ENCODE data around the gene LRRC7.

LRRC7 gene

DNA sequence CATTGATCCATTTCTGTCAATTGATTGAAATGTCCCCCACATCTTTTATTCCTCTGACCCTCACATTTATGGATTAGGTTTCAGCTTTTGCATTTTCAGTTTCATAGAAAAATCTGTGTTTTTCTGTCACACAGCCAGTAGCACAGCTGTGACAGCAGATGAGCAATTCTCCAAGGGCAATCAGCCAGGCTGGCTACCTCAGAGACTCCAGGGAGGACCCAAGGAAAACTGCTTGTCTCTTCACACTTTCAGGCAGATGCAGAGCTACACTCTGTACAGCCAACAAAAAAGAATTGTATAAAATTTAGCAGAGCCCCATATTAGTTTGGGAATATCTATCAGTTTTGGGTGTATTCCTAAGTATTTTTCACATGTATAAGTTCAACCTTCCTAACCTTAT, 257.2 kb downstream of the LRRC7 start:
- ChIA-PET POLR2A (ENCODE audit: low non-redundant PET) (no interaction called here), CTCF (interaction anchor here (0.5 kb wide), 1 partner anchor 130 kb away, joined by 3 read pairs; no protein-coding TSS in a partner anchor)
- no peak for DNase-seq (ENCODE audit: low spot score)
- H3K27ac ChIP-seq, result no peak overlapping the region
- TF ChIP-seq, protein P1, sequence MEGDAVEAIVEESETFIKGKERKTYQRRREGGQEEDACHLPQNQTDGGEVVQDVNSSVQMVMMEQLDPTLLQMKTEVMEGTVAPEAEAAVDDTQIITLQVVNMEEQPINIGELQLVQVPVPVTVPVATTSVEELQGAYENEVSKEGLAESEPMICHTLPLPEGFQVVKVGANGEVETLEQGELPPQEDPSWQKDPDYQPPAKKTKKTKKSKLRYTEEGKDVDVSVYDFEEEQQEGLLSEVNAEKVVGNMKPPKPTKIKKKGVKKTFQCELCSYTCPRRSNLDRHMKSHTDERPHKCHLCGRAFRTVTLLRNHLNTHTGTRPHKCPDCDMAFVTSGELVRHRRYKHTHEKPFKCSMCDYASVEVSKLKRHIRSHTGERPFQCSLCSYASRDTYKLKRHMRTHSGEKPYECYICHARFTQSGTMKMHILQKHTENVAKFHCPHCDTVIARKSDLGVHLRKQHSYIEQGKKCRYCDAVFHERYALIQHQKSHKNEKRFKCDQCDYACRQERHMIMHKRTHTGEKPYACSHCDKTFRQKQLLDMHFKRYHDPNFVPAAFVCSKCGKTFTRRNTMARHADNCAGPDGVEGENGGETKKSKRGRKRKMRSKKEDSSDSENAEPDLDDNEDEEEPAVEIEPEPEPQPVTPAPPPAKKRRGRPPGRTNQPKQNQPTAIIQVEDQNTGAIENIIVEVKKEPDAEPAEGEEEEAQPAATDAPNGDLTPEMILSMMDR (conservative IDR thresholded peaks at IDR 0.05; ENCODE audit: low read depth), result no peak

DNA sequence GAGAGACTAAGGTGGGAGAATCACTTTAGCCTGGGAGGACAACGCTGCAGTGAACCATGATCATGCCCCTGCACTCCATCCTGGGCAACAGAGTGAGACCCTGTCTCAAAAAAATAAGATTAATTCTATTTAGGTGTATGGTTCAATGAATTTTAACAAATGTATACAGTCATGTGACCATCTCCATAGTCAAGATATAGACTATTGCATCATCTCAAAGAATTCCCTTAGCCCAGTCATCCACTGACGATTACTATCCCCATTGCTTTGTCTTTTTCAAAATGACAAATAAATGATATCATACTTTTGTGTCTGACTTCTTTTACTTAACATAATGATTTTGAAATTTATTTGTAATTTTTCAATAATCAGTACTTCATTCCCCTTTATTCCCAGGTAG, 260.0 kb downstream of the LRRC7 start:
- H3K27ac ChIP-seq, result no peak overlapping the region
- TF ChIP-seq, protein P1 (conservative IDR thresholded peaks at IDR 0.05; ENCODE audit: low read depth), result no peak
- ChIA-PET CTCF (no interaction called here), POLR2A (ENCODE audit: low non-redundant PET) (no interaction called here)
- no peak for DNase-seq (ENCODE audit: low spot score)

DNA sequence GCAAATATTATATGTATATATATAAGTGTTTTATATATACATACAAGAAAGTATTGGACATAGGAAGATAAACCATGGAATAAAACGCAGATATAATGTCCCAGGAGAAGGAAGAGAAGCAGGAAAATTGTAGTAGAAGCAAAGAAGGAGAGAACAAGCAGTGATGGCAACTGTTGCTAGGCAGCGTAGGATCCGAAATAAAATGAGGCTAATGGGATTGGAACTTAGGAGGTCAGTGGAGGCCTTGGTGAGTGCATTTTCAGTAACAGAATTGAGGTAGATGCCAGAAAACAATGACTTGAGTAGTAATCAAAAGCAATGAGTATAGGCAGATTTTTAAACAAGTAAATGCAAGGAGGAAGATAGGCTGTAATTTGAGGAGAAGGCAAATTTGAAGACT, 265.8 kb downstream of the LRRC7 start:
- no peak for DNase-seq (ENCODE audit: low spot score)
- ChIA-PET CTCF (no interaction called here), POLR2A (ENCODE audit: low non-redundant PET) (no interaction called here)

DNA sequence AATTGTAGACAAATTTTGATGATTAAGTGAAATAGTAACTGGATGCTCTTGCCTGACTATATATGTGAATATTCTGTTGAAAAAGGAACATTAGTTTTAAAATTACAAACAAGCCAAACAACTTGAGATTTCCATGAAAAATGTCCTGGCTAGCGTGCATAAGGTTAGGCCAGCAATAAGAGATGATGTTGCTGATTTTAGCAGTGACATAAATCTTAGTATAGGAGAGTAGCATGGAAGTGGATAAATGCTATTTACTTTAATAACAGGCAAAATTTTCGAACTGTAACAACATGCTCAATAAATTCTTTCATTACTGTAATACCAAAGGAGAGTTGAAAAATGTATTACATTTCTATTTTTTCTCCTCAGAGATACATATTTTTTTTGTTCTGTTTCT, 266.6 kb downstream of the LRRC7 start:
- TF ChIP-seq, protein P1 (conservative IDR thresholded peaks at IDR 0.05; ENCODE audit: low read depth), result no peak
- DNase-seq (ENCODE audit: low spot score), result no peak
- H3K27ac ChIP-seq, result no peak overlapping the region
- ChIA-PET CTCF (no interaction called here), POLR2A (ENCODE audit: low non-redundant PET) (no interaction called here)

More for the DNA sequence above, 265.8 kb downstream of the LRRC7 start:
- no peak overlapping the region for H3K27ac ChIP-seq
- TF ChIP-seq, protein P1 (conservative IDR thresholded peaks at IDR 0.05; ENCODE audit: low read depth), result no peak

DNA sequence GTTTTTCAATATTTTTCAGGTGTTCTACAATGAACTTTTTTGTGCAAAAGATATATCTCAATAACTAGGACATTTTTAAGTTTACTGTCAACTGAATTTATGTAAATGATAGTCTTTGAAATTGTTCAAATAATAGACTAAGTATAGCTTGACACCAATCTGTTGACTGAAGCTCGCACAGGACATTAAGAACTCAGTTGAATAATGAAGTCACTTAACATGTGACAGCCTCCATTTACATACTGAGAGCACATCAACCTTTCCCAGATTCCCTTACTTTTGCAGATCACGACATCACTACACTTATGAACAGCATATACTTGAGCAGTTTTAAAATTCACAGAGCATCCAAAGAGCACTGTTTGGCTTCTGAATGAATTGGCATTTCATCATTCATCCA, 268.2 kb downstream of the LRRC7 start:
- TF ChIP-seq, protein P1 (conservative IDR thresholded peaks at IDR 0.05; ENCODE audit: low read depth), result no peak
- POLR2A ChIA-PET (ENCODE audit: low non-redundant PET), result no interaction called here
- H3K27ac ChIP-seq, result no peak overlapping the region
- no peak for DNase-seq (ENCODE audit: low spot score)
- CTCF ChIA-PET, result no interaction called here

DNA sequence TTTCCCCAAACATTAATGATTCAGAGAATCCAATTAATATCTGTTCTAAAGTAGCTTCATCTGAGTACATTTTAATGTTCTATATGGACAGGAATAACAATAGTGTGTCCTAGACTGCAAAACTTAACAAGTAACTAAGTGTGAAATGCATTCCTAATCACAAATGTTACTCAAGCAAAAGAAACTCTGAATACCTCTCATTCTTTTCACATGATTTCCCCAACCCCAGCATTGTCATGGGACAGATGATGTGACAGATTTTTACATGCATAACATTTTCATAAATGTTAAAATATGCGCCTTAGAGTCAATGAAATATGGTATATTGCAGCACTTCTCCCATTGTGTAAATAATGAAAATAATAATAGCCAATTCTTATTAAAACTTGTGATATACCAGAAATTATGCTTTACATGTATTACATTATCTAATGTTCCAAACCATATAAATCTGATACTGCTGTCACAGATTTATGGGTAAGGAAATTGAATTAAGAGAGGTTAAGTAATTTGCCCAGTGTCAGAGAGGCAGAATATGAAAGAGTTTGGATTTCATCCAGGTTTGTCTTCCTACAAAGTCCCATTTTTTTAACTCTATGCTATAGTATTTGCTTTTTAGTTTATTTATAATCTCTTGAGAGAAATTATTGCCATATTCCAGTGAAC, 269.4 kb downstream of the LRRC7 start:
- CTCF ChIA-PET, result interaction anchor here (0.5 kb wide), 1 partner anchor 94 kb away, joined by 4 read pairs; no protein-coding TSS in a partner anchor
- DNase-seq (ENCODE audit: low spot score), result no peak
- H3K27ac ChIP-seq, result no peak overlapping the region

More for the DNA sequence above, 269.4 kb downstream of the LRRC7 start:
- TF ChIP-seq, protein P1 (conservative IDR thresholded peaks at IDR 0.05; ENCODE audit: low read depth), result no peak
- POLR2A ChIA-PET (ENCODE audit: low non-redundant PET), result no interaction called here
